HG03196 (cell line): Measurements from ENCODE around the gene DNM2.

Experiments
- ATAC-seq: cut with Tn5 transposase; IDR thresholded peaks from one replicate; pipeline ENCODE4 v1.9.1; 2021; ENCODE audit not compliant: unreplicated experiment

DNM2 gene

DNA sequence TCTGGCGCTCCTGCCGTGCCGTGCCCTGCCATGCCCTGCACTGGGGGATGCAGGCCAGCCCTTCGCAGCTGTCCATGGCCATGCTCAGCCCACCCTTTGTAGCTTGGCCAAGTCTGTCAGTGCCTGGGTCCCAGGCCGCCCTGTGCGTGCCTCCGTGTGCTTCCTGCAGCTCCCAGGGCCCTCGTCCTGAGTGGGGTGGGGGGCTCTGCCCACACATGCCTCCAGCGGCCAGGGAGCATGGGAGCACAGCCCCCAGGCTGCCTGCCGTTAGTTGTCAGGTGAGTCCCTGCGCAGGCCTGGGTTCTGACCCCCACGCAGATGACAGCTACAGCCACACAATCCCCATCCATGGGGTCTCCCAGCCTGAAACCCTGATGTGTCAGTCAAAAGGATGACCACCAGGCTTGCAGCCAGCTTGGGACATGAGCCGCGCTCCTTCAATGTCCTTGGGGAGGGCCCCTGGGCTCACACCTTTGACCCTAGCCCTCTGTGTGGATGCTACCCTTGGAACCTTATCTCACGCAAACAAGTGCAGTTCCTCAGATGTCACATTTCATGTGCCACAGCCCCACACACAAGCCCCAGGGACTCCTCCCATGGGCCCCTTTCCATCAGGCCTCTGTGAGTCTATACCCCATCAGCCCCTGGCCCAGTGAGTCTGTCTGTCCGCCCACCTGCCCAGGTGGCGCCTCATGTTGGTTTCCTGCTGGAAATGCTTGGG is 93.7 kb downstream of the DNM2 start:
- no peak for ATAC-seq

DNA sequence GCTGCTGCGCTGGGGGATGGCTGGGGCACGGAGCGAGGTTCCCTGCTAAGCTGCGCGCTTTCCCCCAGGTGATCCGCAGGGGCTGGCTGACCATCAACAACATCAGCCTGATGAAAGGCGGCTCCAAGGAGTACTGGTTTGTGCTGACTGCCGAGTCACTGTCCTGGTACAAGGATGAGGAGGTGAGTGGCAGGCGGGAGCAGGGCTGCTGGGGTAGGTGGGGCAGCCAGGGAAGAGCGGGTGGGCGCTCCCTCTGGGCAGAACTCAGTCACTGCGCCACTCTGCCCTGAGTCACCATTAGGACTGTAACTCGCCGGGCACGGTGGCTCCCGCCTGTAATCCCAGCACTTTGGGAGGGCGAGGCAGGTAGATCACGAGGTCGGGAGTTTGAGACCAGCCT is 94.3 kb downstream of the DNM2 start:
- no peak for ATAC-seq

DNA sequence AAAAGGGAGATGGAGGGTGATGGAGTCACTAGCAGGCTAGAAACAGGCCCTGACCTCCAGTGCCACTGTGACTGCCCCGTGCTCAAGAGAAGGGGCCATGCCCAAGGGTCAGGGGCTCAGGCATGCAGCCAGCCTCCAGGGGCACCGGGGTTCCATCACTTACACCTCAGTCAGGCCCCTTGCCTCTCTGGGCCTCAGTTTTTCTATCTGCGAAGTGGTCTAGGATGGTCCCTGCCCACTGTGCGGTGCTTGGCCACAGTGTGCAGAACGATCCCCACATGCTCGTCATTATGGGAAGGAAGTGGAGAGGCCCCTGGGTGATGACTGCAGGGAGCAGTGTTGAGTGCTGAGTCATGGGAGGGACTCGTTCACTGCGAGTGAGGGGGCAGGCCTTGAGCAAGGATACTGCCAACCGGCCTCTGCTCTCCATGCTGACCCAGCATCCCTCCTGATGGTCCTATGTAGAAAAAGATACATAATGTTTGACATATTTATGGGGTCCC is 95.1 kb downstream of the DNM2 start:
- ATAC-seq = no peak

DNA sequence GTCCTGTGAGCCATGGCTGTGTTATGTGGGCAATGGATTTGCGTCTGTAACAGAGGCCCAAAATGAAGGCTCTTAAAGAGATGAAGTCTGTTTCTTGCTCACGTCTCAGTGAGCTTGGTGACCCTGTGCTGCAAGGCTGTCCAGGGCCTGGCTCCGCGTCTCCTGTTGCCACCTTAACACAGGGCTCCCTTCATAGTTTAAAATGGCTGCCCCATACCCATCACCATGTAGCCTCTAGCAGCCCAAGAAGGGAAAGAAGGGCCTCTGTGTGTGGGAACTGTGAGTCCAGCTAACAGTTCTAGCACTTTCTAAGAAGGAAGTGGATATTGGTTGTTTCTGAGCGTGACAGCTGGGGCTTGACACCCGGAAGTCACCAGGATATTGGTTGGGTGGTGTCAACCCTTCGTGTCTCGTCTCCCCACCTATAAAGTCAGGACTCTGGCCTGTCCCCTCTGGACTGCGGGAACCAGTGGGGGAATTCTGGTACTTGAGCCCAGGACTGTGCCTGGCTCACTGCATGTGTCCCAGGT is 97.2 kb downstream of the DNM2 start:
- no peak for ATAC-seq

DNA sequence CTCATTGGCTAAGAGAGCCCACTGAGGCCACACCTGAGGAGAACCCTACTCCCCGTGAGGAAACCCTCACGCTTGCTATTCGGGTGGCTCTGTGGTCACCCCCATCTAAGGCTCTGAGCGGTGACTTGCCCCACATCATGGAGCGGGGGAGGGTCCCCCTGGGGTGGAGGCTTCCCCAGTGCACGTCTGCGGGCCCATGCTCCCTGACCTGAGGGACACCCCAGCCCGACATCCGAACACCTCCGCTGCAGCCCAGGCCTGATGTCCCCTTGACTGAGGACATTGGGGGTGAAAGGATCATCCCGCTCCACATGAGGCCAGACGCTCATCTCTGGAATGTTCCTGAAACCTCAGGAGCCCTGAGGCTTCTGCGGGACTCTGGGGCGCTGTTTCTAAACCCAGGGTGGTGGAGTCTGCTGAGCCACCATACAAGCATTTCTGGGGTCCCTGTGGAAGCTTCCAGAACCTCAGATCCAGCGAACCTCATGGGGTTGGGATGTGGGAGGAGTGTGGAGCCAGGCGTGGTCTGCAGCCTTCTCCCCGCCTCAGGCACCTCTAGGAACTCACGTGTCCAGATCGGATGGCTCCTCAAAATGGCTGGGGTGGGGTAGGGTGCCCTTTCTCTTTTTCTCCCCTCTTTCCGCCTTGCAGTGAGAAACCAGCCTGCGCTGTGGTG is 98.2 kb downstream of the DNM2 start:
- ATAC-seq = no peak

DNA sequence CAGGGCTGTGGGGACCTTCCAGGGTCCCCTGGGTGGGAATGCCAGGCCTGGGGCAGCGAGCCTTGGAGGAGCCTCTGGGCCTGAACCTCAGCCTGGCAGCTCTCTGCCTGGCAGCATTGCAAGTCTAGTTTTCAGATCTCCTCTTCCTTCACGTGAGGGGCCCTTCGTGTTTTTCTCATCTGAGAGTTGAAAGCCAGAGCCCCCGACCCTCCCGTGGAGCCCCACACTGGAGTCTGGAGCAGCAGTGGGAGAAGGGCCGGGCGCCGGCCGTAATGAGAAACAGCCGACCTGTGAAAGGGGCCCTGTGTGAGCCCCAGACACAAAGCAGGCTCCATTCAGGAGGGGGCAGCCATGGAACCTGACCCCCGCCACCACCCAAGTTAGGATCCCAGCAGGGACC is 98.8 kb downstream of the DNM2 start:
- no peak for ATAC-seq

DNA sequence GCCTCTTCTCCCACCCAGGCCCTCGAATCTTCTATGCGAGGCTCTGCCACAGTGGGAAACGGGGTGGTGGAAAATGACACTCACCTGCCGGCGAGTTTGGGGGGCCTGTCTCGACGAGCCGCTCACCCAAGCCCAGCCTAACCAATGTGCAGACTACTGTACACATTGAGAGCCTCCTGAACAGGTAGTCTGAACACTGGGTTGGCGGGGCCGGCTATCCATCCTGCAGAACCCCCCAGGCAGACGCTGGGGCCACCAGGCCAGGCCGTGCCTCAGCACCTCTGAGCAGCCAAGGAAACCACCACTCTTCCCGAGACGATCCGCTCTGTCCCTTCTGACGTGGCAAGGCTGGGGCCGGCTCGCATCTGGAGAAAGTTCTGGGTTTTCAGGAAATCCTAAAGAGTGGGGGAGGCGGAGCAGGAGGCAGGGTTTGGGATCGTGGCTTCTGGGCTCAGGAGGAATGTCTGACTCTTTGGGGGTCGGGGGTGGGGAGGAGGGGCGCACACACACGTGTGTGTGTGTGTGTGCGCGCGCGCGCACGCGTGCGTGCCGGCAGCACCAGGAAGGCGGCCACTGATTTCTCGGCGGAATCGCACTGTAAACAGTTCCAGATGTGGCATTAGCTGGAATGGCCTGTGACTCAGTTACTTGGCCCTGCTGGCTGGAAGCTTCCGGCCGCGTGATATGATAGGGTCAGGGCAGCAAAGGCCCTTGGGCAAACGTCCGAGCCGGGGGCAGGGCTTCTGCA is 99.6 kb downstream of the DNM2 start:
- no peak for ATAC-seq

DNA sequence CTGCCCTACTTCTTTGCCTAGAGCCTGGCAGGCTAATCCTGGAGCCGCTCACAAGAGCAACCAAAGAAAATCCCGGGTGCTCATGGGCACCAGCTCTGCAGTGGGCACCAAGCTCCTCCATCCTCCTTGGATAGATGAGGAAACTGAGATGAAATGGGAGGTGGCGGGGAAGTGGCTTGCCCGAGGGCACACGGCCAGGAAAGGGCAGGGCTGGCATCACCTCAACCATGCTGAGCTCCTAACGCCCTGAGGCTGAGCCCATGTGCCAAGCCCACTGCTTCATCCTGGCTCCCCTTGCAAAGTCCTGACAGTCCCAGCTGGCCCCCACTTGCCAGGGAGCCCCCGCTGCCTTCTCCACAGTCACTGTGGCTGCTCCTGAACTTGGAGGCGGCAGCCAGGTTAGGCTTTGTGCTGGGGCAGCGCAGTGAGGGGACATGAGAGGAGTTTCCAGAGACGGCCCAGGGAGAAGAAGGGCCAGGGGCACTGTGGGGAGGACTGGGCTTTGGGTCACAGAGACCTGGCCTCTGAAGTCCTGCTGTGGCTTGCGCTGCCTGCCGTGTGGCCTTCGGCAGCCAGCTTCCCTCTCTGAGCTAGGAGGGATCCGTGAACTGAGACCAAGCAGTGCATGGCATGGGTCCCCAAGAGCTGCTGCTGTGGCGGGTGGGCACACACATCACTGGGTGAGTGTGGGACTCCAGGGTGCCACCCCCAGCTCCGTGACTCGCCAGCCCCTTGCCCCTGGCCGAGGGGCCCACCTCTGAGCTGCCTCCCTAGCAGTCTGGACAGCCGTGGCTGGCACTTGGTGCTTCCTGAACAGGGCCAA is 100.6 kb downstream of the DNM2 start:
- no peak for ATAC-seq

DNA sequence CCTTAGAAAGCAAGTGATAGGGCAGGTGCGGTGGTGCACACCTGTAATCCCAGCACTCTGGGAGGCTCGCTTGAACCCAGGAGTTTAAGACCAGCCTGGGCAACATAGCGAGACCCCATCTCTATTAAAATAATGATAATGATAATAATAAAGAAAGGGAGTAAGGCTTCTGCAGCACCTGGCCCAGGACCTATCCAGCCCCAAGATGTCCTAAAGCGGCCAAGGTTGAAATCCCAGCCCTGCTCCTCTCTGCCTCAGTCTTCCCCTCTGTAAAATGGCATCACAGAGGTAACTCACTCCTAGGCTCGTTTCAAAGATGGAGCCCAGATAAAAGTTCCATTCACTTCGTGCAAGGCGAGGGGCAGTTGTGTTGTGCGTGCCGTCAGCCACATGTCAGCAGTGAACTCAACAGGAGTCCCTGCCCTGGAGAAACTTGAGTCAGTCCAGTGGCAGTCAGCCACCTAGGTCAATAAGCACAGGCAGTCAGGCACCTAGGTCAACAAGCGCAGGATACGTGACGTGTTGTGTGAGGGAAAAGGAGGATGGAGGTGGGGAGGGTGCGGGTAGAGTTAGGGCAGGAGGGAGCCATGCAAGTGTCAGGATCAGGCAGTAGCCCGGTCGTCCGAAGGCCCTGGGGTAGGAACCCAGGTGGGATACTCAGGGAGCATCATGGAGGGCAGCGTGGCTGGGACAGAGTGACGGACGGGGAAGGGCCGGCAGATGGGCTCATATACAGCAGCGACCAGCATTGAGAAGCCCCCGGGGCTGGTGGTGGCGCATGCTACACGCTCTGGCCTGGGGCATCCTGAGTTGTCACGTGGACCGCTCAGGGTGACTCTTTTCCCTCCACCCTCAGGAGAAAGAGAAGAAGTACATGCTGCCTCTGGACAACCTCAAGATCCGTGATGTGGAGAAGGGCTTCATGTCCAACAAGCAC is 101.5 kb downstream of the DNM2 start:
- ATAC-seq = no peak

DNA sequence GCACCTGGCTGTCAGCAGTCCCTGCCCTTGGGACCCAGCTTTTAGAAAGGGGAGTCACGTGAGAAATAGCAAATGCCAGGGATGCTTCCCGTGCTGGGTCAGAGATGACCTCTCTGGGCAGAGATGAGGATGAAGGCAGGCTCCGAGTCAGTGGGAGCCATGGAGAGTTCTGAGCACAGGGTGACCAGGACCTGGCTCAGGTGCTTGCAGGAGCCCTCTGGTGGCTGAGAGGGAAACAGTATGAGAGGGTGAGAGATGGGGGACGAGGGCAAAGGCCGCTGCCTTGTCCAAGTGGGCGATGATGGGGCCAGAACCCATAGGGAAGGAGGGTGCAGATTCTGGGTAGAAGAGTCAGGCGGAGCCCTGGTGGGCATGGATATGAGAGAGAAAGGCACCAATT is 102.3 kb downstream of the DNM2 start:
- no peak for ATAC-seq

DNA sequence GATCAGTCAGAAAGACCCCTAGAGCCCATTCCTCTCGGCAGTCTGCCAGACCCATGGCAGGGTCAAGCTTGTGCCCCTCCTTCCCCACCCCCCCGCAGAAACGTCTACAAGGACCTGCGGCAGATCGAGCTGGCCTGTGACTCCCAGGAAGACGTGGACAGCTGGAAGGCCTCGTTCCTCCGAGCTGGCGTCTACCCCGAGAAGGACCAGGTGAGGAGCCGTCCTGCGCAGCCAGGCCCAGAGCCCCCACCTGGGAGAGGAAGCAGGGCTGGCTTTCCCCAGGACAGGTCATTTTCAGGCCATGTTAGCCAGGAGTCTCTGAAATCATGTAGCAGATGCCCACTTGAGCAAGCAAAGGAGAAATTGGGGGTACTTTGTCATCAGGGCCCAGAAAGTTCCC is 105.8 kb downstream of the DNM2 start:
- ATAC-seq = no peak

DNA sequence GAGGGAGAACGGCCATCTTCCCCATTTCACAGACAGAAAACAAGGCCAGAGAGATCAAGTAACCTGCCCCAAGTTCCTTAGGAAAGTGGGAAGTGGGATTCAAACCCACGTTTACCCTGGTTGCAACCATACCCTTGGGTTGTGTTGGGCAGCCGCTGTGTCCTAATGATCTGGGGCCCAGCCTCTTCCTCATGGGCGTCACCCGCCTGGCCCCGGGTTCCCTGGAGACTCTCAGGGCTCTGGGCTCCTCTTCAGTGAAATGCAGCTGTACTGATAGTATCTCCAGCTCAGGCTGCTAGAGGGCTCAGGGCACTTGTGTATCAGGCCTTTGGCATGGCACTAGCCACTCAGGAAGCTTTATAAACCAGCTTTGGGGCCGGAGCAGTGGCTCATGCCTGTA is 108.4 kb downstream of the DNM2 start:
- ATAC-seq = no peak

DNA sequence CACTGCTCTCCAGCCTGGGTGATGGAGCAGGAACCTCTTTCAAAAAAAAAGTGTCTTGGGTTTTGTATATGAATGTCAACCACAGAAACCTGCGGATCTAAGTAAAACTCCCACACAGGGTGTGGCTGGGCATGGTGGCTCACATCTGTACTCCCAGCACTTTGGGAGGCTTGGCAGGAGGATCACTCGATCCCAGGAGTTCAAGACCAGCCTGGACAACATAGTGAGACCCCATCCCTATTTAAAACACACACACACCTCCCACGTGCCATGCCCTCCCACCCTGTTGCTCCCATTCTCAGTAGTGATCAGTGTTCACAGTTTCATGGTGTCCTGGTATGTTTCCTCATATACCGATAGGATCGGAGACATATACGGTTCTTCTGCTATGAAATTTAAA is 109.0 kb downstream of the DNM2 start:
- no peak for ATAC-seq

DNA sequence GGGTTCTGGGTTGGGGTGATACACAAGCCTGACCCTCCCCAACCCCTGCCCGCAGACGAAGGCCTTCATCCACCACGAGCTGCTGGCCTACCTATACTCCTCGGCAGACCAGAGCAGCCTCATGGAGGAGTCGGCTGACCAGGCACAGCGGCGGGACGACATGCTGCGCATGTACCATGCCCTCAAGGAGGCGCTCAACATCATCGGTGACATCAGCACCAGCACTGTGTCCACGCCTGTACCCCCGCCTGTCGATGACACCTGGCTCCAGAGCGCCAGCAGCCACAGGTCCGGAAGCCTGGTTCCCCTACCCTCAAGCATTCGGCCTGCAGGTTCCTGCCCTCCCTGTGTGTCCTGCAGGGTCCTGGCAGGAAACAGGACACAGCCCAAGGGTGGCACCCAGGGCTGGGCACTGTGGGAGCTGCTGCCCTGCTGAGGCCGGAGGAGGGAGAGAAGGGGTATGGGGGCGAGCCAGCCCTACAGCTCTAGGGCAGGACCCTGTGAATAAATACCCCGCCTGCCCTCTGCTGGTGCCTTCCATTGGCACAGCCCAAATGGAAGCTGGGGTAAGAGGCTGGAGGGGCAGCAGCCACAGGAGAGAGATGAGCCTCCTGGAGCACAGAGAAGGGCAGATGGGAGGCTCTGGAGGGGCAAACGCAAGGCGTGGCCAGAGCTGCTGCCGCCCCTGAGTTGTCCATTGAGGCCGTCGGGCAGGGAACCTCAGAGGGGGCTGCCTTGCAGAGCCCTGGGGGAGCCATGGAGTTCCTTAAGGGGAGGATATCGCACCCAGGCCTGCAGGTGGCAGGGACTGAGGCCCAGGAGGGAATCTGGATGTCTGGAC is 111.3 kb downstream of the DNM2 start:
- no peak for ATAC-seq

DNA sequence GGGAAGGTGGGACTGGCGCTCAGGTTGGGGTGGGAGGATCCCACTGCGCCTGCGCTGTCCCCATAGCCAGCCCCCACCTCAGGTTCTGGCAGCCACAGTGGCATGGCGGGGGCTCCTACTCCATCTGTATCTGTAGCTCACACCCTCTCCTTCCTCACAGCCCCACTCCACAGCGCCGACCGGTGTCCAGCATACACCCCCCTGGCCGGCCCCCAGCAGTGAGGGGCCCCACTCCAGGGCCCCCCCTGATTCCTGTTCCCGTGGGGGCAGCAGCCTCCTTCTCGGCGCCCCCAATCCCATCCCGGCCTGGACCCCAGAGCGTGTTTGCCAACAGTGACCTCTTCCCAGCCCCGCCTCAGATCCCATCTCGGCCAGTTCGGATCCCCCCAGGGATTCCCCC is 112.1 kb downstream of the DNM2 start:
- no peak for ATAC-seq

DNA sequence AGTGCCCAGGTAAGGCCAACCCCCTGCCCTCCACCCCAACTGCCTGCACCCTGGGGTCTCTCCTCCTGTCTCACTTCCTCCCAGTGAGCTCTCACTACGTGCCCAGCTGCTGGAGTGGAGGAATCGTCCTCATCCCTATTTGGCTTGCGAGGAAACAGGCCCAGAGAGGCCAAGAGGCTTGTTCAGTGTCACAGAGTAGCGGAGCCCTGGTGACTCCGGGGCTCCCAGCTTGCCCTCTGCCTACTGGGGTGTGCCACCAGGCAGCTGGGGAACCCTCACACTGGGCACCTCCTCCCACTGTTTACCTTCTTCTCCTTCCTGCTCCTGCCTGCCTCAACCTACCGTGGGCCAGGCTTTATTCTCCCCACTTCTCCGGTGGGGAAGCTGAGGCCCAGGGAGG is 112.5 kb downstream of the DNM2 start:
- no peak for ATAC-seq

DNA sequence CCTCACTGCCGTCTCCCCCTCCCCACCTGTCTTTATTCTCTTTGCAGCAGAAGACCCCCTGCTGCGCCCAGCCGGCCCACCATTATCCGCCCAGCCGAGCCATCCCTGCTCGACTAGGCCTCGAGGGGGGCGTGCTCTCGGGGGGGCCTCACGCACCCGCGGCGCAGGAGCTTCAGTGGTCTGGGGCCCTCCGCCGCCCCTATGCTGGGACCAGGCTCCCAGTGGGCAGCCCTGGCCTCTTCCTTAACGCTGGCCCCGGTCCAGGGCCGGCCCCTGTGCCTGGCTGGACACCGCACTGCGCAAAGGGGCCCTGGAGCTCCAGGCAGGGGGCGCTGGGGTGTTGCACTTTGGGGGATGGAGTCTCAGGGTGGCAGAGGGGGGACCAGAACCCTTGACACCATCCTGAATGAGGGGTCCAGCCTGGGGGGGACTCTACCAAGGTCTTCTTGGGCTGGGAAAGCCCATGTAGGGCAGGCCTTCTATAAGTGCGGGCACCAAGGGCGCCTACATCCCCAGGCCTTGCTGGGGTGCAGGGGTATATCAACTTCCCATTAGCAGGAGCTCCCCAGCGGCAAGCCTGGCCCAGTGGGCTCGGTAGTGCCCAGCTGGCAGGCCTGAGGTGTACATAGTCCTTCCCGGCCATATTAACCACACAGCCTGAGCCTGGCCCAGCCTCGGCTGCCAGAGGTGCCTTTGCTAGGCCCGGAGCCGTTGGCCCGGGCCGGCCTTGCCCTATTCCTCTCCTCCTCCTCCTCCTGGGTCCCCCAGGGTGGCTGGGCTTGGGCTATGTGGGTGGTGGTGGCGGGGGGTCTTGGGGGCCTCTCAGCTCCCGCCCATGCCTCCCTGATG is 113.3 kb downstream of the DNM2 start:
- ATAC-seq = no peak
